NCI-H1092 treated with DMSO at 0.1 percent for 48 hours (cell line): ENCODE results near the gene ZNF225.
"Not testable (repeated sequence)": the region's sequence is repeated elsewhere in the genome, so short reads cannot be mapped to it uniquely, and the experiment has no call there.

Experiments used
- DNase-seq: peaks from one replicate; lab custom pipeline; 2025; lab: John Stamatoyannopoulos, UW

The ZNF225 gene

GRCh38 chr19:44163789-44164188 is 50.6 kb downstream of the ZNF225 start:
- no peak for DNase-seq

GRCh38 chr19:44164327-44164672 is 51.1 kb downstream of the ZNF225 start:
- DNase-seq = no peak

GRCh38 chr19:44164673-44165512 is 51.7 kb downstream of the ZNF225 start, which contains the start of gene ZNF226:
Gene ZNF226 (plus strand): TSS chr19:44165100. CDS start chr19:44170081, 4,981 bp downstream.
- DNase-seq = peak; percentile 95

GRCh38 chr19:44170660-44171059 is 57.5 kb downstream of the ZNF225 start:
- not testable (repeated sequence) for DNase-seq

GRCh38 chr19:44176590-44176989 is 63.4 kb downstream of the ZNF225 start:
- DNase-seq = no peak

GRCh38 chr19:44180968-44181367 is 67.8 kb downstream of the ZNF225 start:
- DNase-seq = no peak

- no peak for DNase-seq
Observed at GRCh38 chr19:44182145-44182544, 68.9 kb downstream of the ZNF225 start.
